Forelimb muscle (tissue), 1 donor: Measurements from ENCODE around the gene BCL7B. TPM values are rescaled to one million over a fixed set of nuclear protein-coding genes. Genes with fewer than 3 reads are reported as not detected.
"Not testable (repeated sequence)": the region's sequence is repeated elsewhere in the genome, so short reads cannot be mapped to it uniquely, and the experiment has no call there.

ENCODE experiments used
- DNase-seq: peaks from one replicate; pipeline ENCODE4 v3.0.0-alpha.2; 2013; ENCODE audit warnings: low read depth
- polyA plus RNA-seq: library from polyadenylated mRNA; unstranded; fragments of 120-200 nt; gene quantifications from one replicate; pipeline ENCODE4 v1.2.1, GENCODE V29; 2013; ENCODE audit not compliant: insufficient read length

BCL7B gene
- polyA plus RNA-seq, 1 donor: 38.4 TPM

DNA sequence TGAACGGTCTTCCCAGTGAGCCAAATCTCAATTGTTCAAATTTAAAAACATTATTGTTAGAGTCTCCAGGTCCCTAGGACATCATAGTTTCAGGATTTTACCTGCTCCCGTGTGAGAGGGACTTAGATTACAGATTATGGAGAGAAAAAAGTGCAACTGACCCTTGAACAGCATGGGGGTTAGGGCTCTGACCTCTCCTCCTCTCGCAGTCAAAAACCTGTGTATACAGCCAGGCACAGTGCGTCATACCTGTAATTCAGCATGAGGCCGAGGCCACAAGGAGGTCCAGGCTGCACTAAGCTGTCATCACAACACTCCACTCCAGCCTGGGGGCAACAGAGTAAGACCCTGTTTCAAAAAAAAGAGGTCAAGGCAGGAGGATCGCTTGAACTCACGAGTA lies 60.9 kb downstream of the BCL7B start:
- DNase-seq: no peak

- not testable (repeated sequence) for DNase-seq
Observed at GRCh38 chr7:73495507-73495906, 62.0 kb downstream of the BCL7B start.

- no peak for DNase-seq
Observed at GRCh38 chr7:73489976-73490375, 67.5 kb downstream of the BCL7B start.

DNA sequence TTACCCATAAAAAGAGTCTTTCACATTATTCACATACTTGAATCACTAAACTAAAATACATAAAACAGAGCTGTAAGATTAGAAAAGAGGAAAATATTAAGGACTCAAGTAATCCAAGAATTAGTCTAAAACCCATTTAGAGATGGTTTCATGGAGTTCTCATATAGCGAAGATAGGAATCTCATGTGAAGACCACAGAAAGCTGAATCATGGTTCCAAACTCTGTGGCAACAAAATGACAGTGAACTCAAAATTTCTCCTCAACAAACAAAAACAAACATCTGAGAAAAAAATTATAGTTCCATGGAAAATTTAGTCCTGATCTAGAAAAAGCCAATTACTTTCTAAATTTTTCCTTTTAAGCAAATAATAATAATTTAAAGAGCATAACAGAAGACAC lies 70.0 kb downstream of the BCL7B start:
- DNase-seq: no peak

Other genes starting within 250 kb of the BCL7B start
- gene NSUN5, start 248.9 kb downstream of the BCL7B start, polyA plus RNA-seq: 21.1 TPM
- gene TRIM50, start 229.6 kb downstream of the BCL7B start, polyA plus RNA-seq: 0.67 TPM
- gene FKBP6, start 229.5 kb downstream of the BCL7B start, polyA plus RNA-seq: 0.23 TPM
- 18.6 TPM for gene FZD9, start 123.9 kb downstream of the BCL7B start, polyA plus RNA-seq
- 45.5 TPM for gene BAZ1B, start 35.4 kb downstream of the BCL7B start, polyA plus RNA-seq
- gene TBL2, start 20.9 kb upstream of the BCL7B start, polyA plus RNA-seq: 23.5 TPM
- 0.10 TPM for gene MLXIPL, start 66.8 kb upstream of the BCL7B start, polyA plus RNA-seq
- gene VPS37D, start 110.1 kb upstream of the BCL7B start, polyA plus RNA-seq: 2.8 TPM
- 6.3 TPM for gene DNAJC30, start 125.8 kb upstream of the BCL7B start, polyA plus RNA-seq
- 83.7 TPM for gene BUD23, start 125.9 kb upstream of the BCL7B start, polyA plus RNA-seq
- gene STX1A, start 162.0 kb upstream of the BCL7B start, polyA plus RNA-seq: 13.5 TPM
- 10.7 TPM for gene ABHD11, start 181.1 kb upstream of the BCL7B start, polyA plus RNA-seq
- 0.14 TPM for gene CLDN3, start 212.6 kb upstream of the BCL7B start, polyA plus RNA-seq